HG03066 (cell line): ENCODE data around the gene POP7.
"Not testable (repeated sequence)": the region's sequence is repeated elsewhere in the genome, so short reads cannot be mapped to it uniquely, and the experiment has no call there.

Experiments
- ATAC-seq: cut with Tn5 transposase; IDR thresholded peaks from one replicate; pipeline ENCODE4 v1.9.1; 2021; ENCODE audit warnings: low read depth; ENCODE audit not compliant: unreplicated experiment

POP7 gene

DNA sequence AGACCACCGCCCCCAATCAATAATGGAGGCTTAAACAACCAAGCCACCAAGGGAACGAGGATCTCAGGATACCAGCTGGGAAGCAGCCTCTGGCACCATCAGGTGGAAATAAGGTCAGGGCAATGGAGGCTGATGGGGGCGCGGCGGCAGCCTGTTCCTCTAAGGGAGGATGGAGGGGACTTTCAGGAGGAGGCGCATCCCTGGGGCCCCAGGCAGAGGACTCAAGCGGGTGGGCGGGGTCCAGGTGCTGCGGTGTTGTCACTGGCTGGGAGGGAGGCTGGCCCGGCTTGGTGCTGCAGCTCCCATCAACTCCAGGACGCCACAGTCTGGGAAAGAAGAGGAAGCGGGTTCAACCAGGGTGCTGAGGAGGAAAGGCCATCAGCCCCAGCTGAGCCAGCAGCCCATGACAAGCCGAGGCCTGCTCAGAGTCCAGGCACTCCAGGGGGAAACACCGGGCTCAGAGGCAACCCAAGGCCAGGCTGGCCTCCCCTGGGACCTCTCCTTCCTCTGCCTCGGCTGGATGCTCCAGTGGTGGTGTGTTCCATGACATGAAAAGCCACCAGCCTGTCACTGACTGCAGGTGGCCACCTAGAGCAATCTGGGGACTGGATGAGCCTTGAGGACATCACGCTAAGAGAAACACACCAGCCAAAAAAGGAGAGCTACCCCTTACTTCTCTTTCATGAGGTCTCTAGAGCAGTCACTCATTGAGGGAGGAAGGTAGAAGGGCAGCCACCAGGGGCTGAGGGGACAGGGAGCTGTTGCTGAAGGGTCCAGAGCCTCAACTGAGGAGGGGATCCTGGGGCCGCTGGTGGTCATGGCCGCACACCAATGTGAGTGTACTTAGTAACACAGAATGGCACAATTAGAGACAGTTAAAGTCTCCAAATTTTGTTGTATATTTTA, 16.4 kb upstream of the POP7 start:
- ATAC-seq: no peak

- no peak for ATAC-seq
Measured at GRCh38 chr7:100691676-100692577, 14.0 kb upstream of the POP7 start.

- ATAC-seq: no peak
Measured at GRCh38 chr7:100692578-100692961, 13.4 kb upstream of the POP7 start.

GRCh38 chr7:100693312-100694097, 12.4 kb upstream of the POP7 start:
- ATAC-seq: no peak

DNA sequence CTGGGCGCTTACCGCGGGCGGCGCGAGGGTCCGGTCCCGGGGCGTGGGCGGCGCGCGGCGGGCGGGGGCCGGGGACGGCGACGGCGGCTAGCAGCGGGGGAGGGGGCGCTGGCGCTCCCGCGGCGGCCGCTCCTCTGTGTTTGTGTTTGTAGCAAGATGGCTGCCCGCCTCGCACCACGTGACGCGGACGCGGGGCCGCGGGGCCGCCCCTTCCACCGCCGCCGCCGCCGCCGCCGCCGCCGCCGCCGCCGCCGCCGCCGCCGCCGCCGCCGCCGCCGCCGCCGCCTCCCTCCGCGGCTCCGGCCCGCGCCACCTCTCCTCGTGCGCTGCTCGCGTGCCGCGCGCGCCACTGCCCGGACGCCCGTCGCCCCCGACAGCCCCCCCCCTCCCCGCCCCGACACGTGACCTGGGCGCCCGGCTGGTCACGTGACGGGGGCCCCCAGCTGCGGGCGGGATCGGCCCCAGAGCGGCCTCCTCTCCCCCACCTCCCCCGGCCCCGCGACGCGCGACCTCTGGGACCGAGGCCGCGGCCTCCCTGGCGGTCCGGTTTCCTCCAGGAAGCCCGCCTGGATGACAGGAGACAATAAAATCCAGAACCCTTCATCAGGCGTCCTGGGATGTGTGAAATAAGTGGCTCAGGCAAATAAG, 11.7 kb upstream of the POP7 start, which contains the start of gene GIGYF1:
Gene GIGYF1 (minus strand): TSS at position 153 of the 648 bp plus-strand sequence. CDS start 6,012 bp downstream, outside the sequence.
- ATAC-seq: no peak

DNA sequence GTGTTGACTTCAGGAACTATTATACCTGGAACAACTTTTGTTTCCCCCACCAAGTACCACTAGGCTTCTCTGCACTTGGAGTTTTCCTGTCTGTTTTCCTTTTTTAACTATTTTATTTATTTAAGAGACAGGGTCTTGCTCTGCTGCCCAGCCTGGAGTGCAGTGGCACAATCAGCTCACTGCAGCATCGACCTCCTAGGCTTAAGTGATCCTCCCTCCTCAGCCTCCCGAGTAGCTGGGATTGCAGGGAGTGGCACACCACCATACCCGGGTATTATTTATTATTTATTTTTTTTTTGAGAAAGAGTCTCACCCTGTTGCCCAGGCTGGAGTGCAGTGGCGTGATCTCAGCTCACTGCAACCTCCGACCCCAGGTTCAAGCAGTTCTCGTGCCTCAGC, 9.8 kb upstream of the POP7 start:
- ATAC-seq: no peak

DNA sequence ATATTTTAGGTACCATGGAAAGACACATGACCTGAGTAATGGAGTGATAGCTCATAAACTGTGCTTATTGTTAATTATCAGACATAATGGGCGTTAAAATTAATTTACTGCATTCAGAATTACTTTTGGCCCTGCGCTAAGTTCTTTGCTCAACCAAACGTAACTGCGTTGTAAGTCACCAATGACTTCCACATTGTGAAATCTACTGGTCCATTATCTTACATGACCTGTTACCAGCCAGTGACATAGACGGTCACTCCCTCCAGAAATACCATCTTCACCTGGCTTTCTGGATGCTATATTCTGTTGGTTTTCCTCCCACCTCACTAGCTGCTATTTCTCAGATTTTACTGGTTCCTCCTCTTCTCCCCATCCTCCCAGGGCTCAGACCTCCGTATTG, 6.9 kb upstream of the POP7 start:
- ATAC-seq: no peak

GRCh38 chr7:100701089-100701488, 4.8 kb upstream of the POP7 start:
- not testable (repeated sequence) for ATAC-seq

GRCh38 chr7:100705320-100705752, 585 bp upstream of the POP7 start:
- peak; percentile 55 for ATAC-seq

DNA sequence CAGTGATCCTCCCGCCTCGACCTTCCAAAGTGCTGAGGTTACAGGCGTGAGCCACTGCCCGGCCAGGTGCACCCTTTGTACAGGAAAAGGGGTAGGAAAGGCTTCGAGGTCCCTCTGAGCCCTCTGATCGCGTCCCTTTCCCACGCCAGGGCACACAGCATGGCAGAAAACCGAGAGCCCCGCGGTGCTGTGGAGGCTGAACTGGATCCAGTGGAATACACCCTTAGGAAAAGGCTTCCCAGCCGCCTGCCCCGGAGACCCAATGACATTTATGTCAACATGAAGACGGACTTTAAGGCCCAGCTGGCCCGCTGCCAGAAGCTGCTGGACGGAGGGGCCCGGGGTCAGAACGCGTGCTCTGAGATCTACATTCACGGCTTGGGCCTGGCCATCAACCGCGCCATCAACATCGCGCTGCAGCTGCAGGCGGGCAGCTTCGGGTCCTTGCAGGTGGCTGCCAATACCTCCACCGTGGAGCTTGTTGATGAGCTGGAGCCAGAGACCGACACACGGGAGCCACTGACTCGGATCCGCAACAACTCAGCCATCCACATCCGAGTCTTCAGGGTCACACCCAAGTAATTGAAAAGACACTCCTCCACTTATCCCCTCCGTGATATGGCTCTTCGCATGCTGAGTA, 871 bp downstream of the POP7 start:
- no peak for ATAC-seq

DNA sequence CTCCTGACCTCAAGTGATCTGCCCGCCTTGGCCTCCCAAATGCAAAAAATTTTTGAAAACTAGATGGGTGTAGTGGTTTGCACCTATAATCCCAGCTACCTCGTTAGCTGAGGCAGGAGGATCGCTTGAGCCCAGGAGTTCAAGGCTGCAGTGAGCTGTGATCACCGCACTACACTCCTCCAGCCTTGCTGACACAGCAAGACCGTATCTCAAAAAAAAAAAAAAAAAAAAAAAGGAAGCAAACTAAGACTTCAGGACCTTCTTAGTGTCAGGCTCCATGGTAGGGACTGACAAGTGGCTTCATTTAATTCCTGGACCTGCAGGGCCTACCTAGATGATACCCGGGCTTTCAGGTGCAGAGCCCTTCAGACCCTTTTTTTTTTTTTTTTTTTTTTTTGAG, 2.5 kb downstream of the POP7 start:
- no peak for ATAC-seq

DNA sequence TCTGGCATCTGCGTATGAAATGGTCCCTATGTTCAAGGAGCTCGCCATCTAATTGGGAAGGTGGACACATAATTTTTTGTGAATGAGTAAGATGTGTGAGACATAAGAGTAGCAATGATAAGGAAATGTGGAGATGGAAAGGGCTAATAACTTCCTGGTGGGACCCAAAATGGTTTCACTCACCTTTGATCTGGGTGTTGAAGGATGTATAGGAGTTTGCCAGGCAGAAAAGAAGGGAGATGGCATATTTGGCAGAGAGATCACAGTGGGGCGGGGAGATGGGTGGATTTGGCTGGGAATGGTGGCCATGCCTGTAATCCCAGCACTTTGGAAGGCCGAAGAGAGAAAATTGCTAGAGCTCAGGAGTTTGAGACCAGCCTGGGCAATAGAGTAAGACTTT, 4.5 kb downstream of the POP7 start:
- ATAC-seq: no peak

DNA sequence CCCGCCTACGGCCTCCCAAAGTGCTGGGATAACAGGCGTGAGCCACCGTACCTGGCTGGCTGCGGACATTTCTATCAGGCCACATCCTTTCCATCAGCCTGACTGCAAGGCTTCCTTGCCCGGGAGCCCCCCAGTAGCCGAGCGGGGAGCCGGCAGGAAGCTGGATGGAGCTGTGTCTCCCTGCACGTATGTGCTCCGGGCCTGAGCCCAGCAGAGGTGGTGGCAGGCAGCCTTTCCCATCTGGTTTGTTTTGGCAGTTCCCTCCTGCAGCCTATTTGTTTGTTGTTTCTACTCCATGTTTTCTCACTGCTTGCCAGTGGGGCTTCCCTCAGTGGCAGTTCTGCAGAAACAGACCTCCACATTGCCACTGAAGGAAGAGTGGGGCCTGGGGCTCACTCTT, 5.4 kb downstream of the POP7 start:
- no peak for ATAC-seq

DNA sequence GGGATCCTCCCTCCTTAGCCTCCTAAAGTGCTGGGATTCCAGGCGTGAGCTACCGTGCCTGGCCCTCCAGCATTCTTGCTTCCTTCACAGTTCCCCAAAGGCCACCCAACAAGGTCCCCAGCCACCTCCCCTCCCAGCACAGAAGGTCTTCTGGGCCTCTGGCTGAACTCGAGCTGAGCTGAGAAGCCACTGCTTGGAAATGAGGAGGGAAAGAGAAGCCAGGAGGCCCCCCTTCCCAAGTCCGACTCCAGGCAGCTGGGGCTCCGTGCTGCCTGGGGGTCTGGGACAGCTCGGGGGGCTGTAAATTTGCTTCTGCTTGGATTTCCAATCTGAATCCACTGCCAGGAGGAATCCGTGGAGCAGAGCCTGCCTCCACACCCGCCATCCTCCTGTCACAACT, 8.8 kb downstream of the POP7 start:
- ATAC-seq: no peak

DNA sequence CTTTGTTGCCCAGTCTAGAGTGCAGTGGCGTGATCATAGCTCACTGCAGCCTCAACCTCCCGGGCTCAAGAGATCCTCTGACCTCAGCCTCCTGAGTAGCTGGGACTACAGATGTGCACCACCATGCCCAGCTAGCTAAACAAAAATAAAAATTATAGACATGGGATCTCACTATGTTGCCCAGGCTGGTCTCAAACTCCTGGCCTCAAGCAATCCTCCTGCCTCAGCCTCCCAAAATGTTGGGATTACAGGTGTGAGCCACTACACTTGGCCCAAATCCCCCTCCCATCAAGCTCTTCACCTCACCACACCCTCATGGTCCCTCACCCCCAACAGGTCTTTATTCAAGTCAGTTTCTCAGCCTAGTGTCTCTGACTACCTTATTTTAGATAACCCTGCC, 11.2 kb downstream of the POP7 start:
- ATAC-seq: not testable (repeated sequence)

GRCh38 chr7:100719523-100720278, 13.8 kb downstream of the POP7 start:
- no peak for ATAC-seq

GRCh38 chr7:100720279-100720670, 14.4 kb downstream of the POP7 start, which contains the start of gene EPO:
Gene EPO, plus strand, starts transcription at chr7:100720468. Its CDS starts 513 bp downstream, at chr7:100720981.
- ATAC-seq: no peak

DNA sequence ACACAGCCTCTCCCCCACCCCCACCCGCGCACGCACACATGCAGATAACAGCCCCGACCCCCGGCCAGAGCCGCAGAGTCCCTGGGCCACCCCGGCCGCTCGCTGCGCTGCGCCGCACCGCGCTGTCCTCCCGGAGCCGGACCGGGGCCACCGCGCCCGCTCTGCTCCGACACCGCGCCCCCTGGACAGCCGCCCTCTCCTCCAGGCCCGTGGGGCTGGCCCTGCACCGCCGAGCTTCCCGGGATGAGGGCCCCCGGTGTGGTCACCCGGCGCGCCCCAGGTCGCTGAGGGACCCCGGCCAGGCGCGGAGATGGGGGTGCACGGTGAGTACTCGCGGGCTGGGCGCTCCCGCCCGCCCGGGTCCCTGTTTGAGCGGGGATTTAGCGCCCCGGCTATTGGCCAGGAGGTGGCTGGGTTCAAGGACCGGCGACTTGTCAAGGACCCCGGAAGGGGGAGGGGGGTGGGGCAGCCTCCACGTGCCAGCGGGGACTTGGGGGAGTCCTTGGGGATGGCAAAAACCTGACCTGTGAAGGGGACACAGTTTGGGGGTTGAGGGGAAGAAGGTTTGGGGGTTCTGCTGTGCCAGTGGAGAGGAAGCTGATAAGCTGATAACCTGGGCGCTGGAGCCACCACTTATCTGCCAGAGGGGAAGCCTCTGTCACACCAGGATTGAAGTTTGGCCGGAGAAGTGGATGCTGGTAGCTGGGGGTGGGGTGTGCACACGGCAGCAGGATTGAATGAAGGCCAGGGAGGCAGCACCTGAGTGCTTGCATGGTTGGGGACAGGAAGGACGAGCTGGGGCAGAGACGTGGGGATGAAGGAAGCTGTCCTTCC, 15.0 kb downstream of the POP7 start:
- no peak for ATAC-seq
